ENCODE measurements around the gene C16orf78. TPM values are rescaled to one million over a fixed set of nuclear protein-coding genes. Genes with fewer than 3 reads are reported as not detected.

C16orf78 gene
- total RNA-seq, 1 experiment from 2014 or later = not detected

- Mint-ChIP-seq H3K27ac (ENCODE audit: unreplicated experiment) (no peak overlapping the region), H3K9me3 (ENCODE audit: low read depth, unreplicated experiment) (no peaks in the 10 kb centered on the region), H3K4me3 (ENCODE audit: low read depth, unreplicated experiment) (no peak overlapping the region), H3K4me1 (ENCODE audit: low read depth, unreplicated experiment) (no peaks in the 10 kb centered on the region), H3K36me3 (ENCODE audit: insufficient read depth, unreplicated experiment) (no peaks in the 10 kb centered on the region), H3K27me3 (ENCODE audit: unreplicated experiment) (peaks cover 55% of the 10 kb centered on the region)
- no peak for DNase-seq
- TF ChIP-seq CTCF (IDR thresholded peaks at IDR 0.05; ENCODE audit: unreplicated experiment) = no peak
- BruUV-seq (replicated peaks) = no TSS peak
- CTCF ChIA-PET = interaction anchor here (0.5 to 1.2 kb wide), 3 partner anchors 339 to 1499 kb away, joined by 3 to 6 read pairs (median 3); no protein-coding TSS in a partner anchor
- intact Hi-C loops (cut with micrococcal nuclease; ENCODE audit: unreplicated experiment) = no loop called here
Measured at GRCh38 chr16:49349446-49350168, 24.0 kb upstream of the C16orf78 start.

- intact Hi-C loops (cut with micrococcal nuclease; ENCODE audit: unreplicated experiment) = loop anchor here (1.0 kb wide), 1 partner anchor 663 kb away; no protein-coding TSS in a partner anchor
- H3K36me3 Mint-ChIP-seq (ENCODE audit: insufficient read depth, unreplicated experiment) = no peaks in the 10 kb centered on the region
- H3K27ac Mint-ChIP-seq (ENCODE audit: unreplicated experiment) = no peak overlapping the region
- H3K9me3 Mint-ChIP-seq (ENCODE audit: low read depth, unreplicated experiment) = no peaks in the 10 kb centered on the region
- no TSS peak for BruUV-seq (replicated peaks)
- TF ChIP-seq CTCF (IDR thresholded peaks at IDR 0.05; ENCODE audit: unreplicated experiment) = peak; percentile 84
- CTCF ChIA-PET = interaction anchor here (0.6 kb wide), 1 partner anchor 1500 kb away, joined by 3 read pairs; no protein-coding TSS in a partner anchor
- H3K4me1 Mint-ChIP-seq (ENCODE audit: low read depth, unreplicated experiment) = no peaks in the 10 kb centered on the region
- no peak overlapping the region for H3K4me3 Mint-ChIP-seq (ENCODE audit: low read depth, unreplicated experiment)
- H3K27me3 Mint-ChIP-seq (ENCODE audit: unreplicated experiment) = peaks cover 55% of the 10 kb centered on the region
- DNase-seq = peak; percentile 81
Measured at GRCh38 chr16:49350265-49351095, 23.1 kb upstream of the C16orf78 start.

- intact Hi-C loops (cut with micrococcal nuclease; ENCODE audit: unreplicated experiment) = loop anchor here (1.0 kb wide), 1 partner anchor 664 kb away; no protein-coding TSS in a partner anchor
- no peak for TF ChIP-seq CTCF (IDR thresholded peaks at IDR 0.05; ENCODE audit: unreplicated experiment)
- Mint-ChIP-seq H3K9me3 (ENCODE audit: low read depth, unreplicated experiment) (no peaks in the 10 kb centered on the region), H3K36me3 (ENCODE audit: insufficient read depth, unreplicated experiment) (no peaks in the 10 kb centered on the region), H3K4me1 (ENCODE audit: low read depth, unreplicated experiment) (no peaks in the 10 kb centered on the region), H3K27ac (ENCODE audit: unreplicated experiment) (no peak overlapping the region), H3K27me3 (ENCODE audit: unreplicated experiment) (peaks cover 55% of the 10 kb centered on the region), H3K4me3 (ENCODE audit: low read depth, unreplicated experiment) (no peak overlapping the region)
- DNase-seq = no peak
- CTCF ChIA-PET = no interaction called here
- no TSS peak for BruUV-seq (replicated peaks)
Measured at GRCh38 chr16:49351096-49351487, 22.5 kb upstream of the C16orf78 start.

- Mint-ChIP-seq H3K27me3 (ENCODE audit: unreplicated experiment) (peaks cover 73% of the 10 kb centered on the region), H3K27ac (ENCODE audit: unreplicated experiment) (no peak overlapping the region), H3K36me3 (ENCODE audit: insufficient read depth, unreplicated experiment) (no peaks in the 10 kb centered on the region), H3K4me3 (ENCODE audit: low read depth, unreplicated experiment) (no peak overlapping the region), H3K9me3 (ENCODE audit: low read depth, unreplicated experiment) (no peaks in the 10 kb centered on the region), H3K4me1 (ENCODE audit: low read depth, unreplicated experiment) (no peaks in the 10 kb centered on the region)
- CTCF ChIA-PET = interaction anchor here (0.6 kb wide), 1 partner anchor 666 kb away, joined by 4 read pairs; no protein-coding TSS in a partner anchor
- TF ChIP-seq CTCF (IDR thresholded peaks at IDR 0.05; ENCODE audit: unreplicated experiment) = no peak
- intact Hi-C loops (cut with micrococcal nuclease; ENCODE audit: unreplicated experiment) = no loop called here
- BruUV-seq (replicated peaks) = no TSS peak
- peak; percentile 20 for DNase-seq
Measured at GRCh38 chr16:49352892-49353291, 20.7 kb upstream of the C16orf78 start.
